GM13977 (cell line): Measurements from ENCODE around the gene UBA1.

ENCODE experiments used
- DNase-seq: peaks from one replicate; pipeline ENCODE4 v3.0.0; 2012; ENCODE audit warnings: low spot score
- in situ Hi-C: fragments of 300-500 bp; cut with MboI; formaldehyde crosslinking; loops from one replicate; pipeline ENCODE4 v1.12.0; 2022; ENCODE audit warnings: low sequenced_read_pairs, low pct_unique_long_range_greater_than_20kb, mixed read lengths, inconsistent platforms; ENCODE audit not compliant: unreplicated experiment
- TF ChIP-seq, protein P1 (sequence below): IDR thresholded peaks from 2 replicates; pipeline ENCODE4 v1.5.1; 2012; ENCODE audit warnings: mild to moderate bottlenecking, control low read depth; ENCODE audit not compliant: insufficient read depth; ENCODE audit errors: extremely low read depth, missing control alignments

Gene UBA1

GRCh38 chrX:47146936-47147859 lies 46.4 kb upstream of the UBA1 start:
- TF ChIP-seq, protein P1, sequence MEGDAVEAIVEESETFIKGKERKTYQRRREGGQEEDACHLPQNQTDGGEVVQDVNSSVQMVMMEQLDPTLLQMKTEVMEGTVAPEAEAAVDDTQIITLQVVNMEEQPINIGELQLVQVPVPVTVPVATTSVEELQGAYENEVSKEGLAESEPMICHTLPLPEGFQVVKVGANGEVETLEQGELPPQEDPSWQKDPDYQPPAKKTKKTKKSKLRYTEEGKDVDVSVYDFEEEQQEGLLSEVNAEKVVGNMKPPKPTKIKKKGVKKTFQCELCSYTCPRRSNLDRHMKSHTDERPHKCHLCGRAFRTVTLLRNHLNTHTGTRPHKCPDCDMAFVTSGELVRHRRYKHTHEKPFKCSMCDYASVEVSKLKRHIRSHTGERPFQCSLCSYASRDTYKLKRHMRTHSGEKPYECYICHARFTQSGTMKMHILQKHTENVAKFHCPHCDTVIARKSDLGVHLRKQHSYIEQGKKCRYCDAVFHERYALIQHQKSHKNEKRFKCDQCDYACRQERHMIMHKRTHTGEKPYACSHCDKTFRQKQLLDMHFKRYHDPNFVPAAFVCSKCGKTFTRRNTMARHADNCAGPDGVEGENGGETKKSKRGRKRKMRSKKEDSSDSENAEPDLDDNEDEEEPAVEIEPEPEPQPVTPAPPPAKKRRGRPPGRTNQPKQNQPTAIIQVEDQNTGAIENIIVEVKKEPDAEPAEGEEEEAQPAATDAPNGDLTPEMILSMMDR = no peak
- in situ Hi-C loops = no loop called here
- DNase-seq = no peak

DNA sequence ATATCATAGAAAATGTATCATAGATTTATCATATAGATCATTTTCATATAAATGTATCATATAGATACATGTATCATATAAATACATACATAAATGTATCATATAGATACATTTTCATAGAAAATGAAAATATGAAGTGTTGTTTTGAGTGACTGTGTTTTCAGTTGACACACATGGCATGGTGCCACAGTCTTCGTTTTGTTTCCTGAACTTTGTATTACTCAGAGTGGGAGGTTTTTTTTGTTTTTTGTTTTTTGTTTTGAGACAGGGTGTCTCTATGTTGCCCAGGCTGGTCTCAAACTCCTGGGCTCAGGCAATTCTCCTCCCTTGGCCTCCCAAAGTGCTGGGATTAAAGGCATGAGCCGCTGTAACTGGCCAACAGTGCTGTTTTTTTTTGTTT lies 44.7 kb upstream of the UBA1 start:
- TF ChIP-seq, protein P1 = no peak
- no peak for DNase-seq
- in situ Hi-C loops = no loop called here

- DNase-seq = no peak
- in situ Hi-C loops = no loop called here
- TF ChIP-seq, protein P1 = no peak
These were observed 42.2 kb upstream of the UBA1 start for GRCh38 chrX:47151435-47151834.

GRCh38 chrX:47156611-47157520 lies 36.8 kb upstream of the UBA1 start:
- no peak for DNase-seq

DNA sequence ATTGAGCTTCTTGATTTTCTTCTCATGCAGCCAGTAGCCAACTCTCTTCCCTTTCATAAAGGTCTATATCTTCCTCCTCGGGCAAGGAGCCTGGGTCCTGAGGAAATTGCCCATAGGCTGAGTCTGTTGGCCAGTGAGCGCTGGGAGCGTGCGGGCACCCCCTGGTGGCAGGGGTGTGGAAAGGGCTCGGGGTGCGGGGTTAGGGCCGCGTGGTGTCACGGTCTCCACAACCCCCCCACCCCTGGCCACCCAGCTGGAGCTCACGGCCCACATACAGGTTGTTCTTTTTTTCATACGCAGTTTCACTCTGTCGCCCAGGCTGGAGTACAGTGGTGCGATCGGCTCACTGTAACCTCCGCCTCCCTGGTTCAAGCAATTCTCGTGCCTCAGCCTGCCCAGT lies 35.5 kb upstream of the UBA1 start:
- TF ChIP-seq, protein P1 = no peak
- in situ Hi-C loops = no loop called here
- DNase-seq = no peak

More at GRCh38 chrX:47156611-47157520, 36.8 kb upstream of the UBA1 start:
- TF ChIP-seq, protein P1 = no peak
- in situ Hi-C loops = no loop called here

DNA sequence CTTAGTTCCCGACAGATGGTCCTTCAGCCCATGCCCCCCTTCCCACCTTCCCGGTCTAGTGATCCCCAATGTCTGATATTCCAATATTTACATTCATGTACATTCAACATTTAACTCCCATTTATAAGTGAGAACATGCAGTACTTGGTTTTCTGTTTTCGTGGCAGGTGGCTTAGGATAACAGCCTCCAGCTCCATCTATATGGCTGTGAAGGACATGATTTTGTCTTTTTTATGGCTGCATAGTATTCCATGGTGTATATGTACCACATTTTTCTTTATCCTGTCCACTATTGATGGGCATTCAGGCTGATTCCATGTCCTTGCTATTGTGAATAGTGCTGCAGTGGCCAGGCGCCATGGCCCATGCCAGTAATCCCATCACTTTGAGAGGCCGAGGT lies 34.8 kb upstream of the UBA1 start:
- TF ChIP-seq, protein P1 = no peak
- DNase-seq = no peak
- in situ Hi-C loops = no loop called here
